LNCaP clone FGC (cell line): Measurements from ENCODE around the gene PEPD.

ENCODE experiments used
- DNase-seq: peaks from one replicate; pipeline ENCODE4 v3.0.0-alpha.2; 2011; ENCODE audit warnings: low read depth
- H3K4me3 ChIP-seq: 2 replicates; pipeline ENCODE4 v1.5.1; 2011; ENCODE audit warnings: mild to moderate bottlenecking, low read depth, low read length, control low read depth
- CTCF ChIP-seq: IDR thresholded peaks from 2 replicates; pipeline ENCODE4 v1.5.1; 2012; ENCODE audit warnings: mild to moderate bottlenecking; ENCODE audit not compliant: control insufficient read depth, insufficient read depth; ENCODE audit errors: extremely low read depth

Gene PEPD

GRCh38 chr19:33470686-33471085 lies 50.9 kb downstream of the PEPD start:
- no peak for DNase-seq
- H3K4me3 ChIP-seq, result no peak overlapping the region
- no peak for TF ChIP-seq CTCF

- H3K4me3 ChIP-seq, result no peak overlapping the region
- no peak for TF ChIP-seq CTCF
- no peak for DNase-seq
Measured at GRCh38 chr19:33470040-33470330, 51.6 kb downstream of the PEPD start.

- no peak overlapping the region for H3K4me3 ChIP-seq
- DNase-seq, result no peak
- TF ChIP-seq CTCF, result no peak
Measured at GRCh38 chr19:33469171-33470039, 52.2 kb downstream of the PEPD start.

- TF ChIP-seq CTCF, result no peak
- DNase-seq, result no peak
Measured at GRCh38 chr19:33468361-33469170, 53.0 kb downstream of the PEPD start.

GRCh38 chr19:33467851-33468250 lies 53.7 kb downstream of the PEPD start:
- no peak for DNase-seq
- H3K4me3 ChIP-seq, result no peak overlapping the region
- no peak for TF ChIP-seq CTCF

More at GRCh38 chr19:33468361-33469170, 53.0 kb downstream of the PEPD start:
- H3K4me3 ChIP-seq, result no peak overlapping the region

GRCh38 chr19:33465834-33466233 lies 55.8 kb downstream of the PEPD start:
- no peak for DNase-seq
- no peak for TF ChIP-seq CTCF
- no peak overlapping the region for H3K4me3 ChIP-seq
